Right lobe of liver (tissue), 4 donors: ENCODE results near the gene ANKRD65.

Experiments used
- POLR2A ChIP-seq: fragments of 450-650 bp; IDR thresholded peaks from one replicate; pipeline ENCODE4 v1.6.1; 2017; ENCODE audit warnings: antibody characterized with exemption, mild to moderate bottlenecking
- TF ChIP-seq, protein P1 (sequence below), 4 donors: fragments of 200-600 bp in 3 of 4; fragments of 450-650 bp in 1 of 4; IDR thresholded peaks; one replicate each; pipeline versions ENCODE4 v1.5.1 to v1.8.0; 2016 to 2022; ENCODE audit warnings: antibody characterized with exemption in 4 of 4, mild to moderate bottlenecking in 2 of 4
- donor health status: DM: no; HTN: no; CAD: no.
- donor health status: DM: no; HTN: no; CAD: no.
- donor health status: DM: no; HTN: yes; CAD: no.

- TF ChIP-seq, protein P1, sequence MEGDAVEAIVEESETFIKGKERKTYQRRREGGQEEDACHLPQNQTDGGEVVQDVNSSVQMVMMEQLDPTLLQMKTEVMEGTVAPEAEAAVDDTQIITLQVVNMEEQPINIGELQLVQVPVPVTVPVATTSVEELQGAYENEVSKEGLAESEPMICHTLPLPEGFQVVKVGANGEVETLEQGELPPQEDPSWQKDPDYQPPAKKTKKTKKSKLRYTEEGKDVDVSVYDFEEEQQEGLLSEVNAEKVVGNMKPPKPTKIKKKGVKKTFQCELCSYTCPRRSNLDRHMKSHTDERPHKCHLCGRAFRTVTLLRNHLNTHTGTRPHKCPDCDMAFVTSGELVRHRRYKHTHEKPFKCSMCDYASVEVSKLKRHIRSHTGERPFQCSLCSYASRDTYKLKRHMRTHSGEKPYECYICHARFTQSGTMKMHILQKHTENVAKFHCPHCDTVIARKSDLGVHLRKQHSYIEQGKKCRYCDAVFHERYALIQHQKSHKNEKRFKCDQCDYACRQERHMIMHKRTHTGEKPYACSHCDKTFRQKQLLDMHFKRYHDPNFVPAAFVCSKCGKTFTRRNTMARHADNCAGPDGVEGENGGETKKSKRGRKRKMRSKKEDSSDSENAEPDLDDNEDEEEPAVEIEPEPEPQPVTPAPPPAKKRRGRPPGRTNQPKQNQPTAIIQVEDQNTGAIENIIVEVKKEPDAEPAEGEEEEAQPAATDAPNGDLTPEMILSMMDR (IDR thresholded peaks at IDR 0.05): no peak
- TF ChIP-seq POLR2A: no peak
Measured at GRCh38 chr1:1391225-1391624, 29.9 kb downstream of the ANKRD65 start.
